VCaP (cell line): ENCODE measurements around the gene PPP2R3A.
"Not testable (repeated sequence)": the region's sequence is repeated elsewhere in the genome, so short reads cannot be mapped to it uniquely, and the experiment has no call there.

Source experiments
- H3K27ac ChIP-seq: fragments of 450-650 bp; 2 replicates; pipeline ENCODE4 v1.5.1; 2017
- TF ChIP-seq, protein P1 (sequence below): fragments of 450-650 bp; conservative IDR thresholded peaks from 2 replicates; pipeline ENCODE4 v1.5.1; 2017; ENCODE audit warnings: mild to moderate bottlenecking, moderate library complexity

The PPP2R3A gene

DNA sequence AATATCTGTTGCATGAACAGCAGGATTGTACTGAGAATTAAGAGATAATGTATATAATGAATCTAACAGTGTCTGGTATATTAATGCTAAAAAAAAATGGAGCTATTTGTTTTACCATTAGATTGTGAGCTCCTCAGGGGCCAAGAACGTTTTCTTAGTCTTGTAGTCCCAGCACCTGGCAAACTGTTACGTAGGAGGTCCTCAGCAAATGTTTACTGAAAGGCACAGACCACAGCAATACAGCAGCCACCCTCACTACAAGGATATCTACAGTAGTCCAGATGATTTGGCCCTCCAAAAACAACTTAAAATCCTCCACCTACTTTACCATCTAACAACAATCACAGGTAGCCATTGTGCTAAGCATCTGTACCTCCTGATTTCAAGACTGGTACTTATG is 170.9 kb downstream of the PPP2R3A start:
- H3K27ac ChIP-seq, result peak overlapping the region; percentile 29

DNA sequence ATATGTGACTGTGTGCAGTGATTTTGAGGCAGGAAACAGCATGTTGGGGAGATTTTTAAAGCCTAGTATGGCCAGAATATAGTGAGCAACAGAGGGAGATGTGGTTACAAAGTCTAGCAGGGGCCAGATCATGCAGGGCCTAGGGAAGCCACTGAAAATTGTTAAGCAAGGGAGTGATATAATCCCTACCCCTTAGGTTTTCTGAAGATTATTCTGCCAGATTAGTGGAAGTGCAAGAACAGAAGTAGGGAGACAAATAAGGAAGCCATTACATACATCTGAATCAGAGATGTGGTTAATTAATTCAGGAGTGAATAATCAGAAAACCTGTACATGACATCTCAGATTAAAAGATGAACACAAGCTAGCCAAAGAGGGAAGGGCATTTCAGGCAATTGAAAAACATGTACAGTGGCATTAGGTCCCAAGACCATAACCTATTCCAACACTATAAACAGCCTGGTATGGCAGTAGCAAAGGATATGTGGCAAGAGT is 175.8 kb downstream of the PPP2R3A start:
- TF ChIP-seq, protein P1, sequence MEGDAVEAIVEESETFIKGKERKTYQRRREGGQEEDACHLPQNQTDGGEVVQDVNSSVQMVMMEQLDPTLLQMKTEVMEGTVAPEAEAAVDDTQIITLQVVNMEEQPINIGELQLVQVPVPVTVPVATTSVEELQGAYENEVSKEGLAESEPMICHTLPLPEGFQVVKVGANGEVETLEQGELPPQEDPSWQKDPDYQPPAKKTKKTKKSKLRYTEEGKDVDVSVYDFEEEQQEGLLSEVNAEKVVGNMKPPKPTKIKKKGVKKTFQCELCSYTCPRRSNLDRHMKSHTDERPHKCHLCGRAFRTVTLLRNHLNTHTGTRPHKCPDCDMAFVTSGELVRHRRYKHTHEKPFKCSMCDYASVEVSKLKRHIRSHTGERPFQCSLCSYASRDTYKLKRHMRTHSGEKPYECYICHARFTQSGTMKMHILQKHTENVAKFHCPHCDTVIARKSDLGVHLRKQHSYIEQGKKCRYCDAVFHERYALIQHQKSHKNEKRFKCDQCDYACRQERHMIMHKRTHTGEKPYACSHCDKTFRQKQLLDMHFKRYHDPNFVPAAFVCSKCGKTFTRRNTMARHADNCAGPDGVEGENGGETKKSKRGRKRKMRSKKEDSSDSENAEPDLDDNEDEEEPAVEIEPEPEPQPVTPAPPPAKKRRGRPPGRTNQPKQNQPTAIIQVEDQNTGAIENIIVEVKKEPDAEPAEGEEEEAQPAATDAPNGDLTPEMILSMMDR, result no peak
- no peak overlapping the region for H3K27ac ChIP-seq

More for the DNA sequence above, 170.9 kb downstream of the PPP2R3A start:
- TF ChIP-seq, protein P1, result no peak

DNA sequence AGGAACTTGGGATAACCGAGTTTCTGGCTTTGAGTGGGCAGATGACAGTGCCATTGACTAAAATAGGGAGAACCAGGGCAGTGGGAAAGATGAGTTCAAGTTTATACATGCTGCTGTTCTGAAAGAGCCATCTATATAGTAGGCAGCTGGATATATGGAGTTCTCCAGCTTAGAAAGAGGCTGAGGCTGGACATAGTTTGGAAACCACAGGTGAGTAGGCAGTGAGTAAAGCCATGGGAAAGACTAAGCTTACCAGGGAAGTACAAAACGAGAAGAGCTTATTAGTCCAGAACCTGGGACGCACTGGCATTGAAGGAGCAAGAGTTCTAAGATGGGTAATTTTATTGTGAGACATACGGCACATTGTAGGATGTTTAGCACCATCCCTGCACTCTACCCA is 176.4 kb downstream of the PPP2R3A start:
- TF ChIP-seq, protein P1, result no peak
- no peak overlapping the region for H3K27ac ChIP-seq

DNA sequence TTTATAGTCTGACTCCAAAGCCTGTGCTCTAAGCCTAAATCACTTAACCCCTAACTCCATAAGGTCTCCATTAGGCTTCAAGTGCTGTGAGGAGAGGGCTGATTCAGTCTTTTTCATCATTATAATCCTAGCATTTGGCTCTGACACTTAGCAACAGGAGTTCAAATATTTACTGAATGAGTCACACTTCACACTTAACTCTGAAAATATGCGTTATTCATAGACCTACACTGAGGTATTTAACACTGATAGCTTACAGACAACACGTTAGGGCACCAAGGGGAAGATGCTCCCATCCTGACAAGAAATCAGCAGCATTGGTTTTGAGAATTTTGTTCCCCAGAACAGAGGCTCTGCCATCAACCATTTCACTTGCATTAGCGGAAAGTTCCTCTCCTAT is 177.1 kb downstream of the PPP2R3A start:
- no peak overlapping the region for H3K27ac ChIP-seq
- TF ChIP-seq, protein P1, result no peak

DNA sequence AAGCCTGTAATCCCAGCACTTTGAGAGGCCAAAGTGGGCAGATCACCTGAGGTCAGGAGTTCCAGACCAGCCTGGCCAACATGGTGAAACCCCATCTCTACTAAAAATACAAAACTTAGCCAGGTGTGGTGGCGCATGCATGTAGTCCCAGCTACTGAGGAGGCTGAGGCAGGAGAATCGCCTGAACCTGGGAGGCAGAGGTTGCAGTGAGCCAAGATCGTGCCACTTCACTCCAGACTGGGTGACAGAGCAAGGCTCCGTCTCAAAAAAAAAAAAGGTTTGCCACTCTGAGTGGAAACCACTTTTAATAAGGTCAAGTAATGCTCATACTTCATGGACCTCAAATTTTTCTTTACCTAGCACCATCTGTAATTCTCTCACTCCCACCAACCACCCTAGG is 178.9 kb downstream of the PPP2R3A start:
- H3K27ac ChIP-seq, result not testable (repeated sequence)

DNA sequence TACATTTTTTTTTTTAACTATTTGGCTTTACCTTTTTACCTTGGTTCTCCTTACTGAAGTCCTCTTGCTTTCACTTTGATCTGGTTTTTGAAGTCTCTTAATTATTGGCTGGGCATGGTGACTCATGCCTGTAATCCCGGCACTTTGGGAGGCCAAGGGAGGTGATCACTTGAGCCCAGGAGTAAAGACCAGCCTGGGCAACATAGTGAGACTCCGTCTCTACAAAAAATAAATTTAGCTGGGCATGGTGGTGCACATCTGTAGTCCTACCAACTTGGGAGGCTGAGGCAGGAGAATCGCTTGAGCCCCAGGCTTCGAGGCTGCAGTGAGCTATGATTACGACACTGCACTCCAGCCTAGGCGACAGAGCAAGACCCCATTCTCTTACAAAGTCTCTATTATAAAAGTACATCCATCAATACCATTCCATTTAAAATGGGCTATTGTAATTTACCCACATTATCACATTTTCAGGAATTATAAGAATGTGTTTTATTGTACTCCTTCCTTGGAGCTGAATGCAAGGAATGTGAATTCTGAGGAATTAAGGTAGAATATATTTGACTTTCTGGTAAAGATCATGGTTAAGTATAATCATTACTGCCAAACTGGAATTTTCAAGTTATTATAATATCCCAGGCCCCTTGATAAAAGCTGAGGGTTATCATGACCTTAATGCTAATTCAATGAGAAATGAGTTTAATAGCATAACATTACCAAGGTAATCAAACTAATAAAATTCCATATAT is 181.6 kb downstream of the PPP2R3A start:
- no peak overlapping the region for H3K27ac ChIP-seq
- TF ChIP-seq, protein P1, result no peak

DNA sequence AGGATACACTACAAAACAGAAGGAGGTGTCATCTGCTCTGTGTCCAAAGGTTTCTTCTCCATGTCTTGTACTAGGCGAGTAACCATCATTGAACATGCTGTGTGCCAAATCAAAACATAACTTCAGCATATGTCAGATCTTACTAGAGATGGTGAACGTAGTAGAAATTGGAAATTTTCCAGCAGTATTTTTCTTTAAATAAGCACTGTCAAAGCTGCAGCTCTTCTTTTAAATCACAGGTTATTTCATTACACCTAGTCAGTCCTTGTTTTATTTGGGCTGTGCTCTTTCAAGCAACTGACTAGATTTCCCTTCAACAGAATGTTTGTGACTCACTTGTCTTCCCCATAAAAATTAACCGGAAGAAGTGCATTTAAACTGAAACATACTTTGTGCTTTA is 184.1 kb downstream of the PPP2R3A start:
- no peak overlapping the region for H3K27ac ChIP-seq
- TF ChIP-seq, protein P1, result no peak

DNA sequence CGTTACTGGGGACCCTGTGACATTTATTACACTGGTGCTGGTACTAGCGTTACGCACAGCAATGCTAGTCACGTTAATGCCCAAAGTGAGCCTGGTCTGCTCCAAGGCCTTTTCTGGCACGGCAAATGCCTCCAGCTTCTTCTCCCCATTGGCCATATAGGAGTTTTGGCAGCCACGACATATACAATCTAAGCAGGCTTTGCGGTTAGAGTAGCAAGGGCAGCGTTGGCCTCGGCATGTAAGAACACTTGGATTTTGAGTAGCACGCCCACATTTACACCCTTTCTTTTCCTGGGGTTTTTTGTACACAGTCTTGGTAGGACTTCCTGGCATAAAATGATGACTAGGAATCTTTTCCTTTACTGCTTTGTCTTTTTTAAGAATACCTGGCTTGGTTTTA is 185.7 kb downstream of the PPP2R3A start:
- H3K27ac ChIP-seq, result no peak overlapping the region
- TF ChIP-seq, protein P1, result no peak
